Gastroesophageal sphincter (tissue), 4 donors: ENCODE data around the gene COL12A1. TPM values are rescaled to one million over a fixed set of nuclear protein-coding genes. Genes with fewer than 3 reads are reported as not detected.
A peak's percentile ranks its signal among the peaks of the same experiment; 100 is the strongest.

Source experiments
- ATAC-seq: fragments of 150-250 bp; one replicate; pipeline ENCODE4 v1.9.1; 2016; ENCODE audit warnings: mild to moderate bottlenecking, moderate library complexity
- H3K27ac ChIP-seq, 4 donors: fragments of 200-600 bp; sonication (generic) in 3 of 4; 1 replicate in 3 of 4; 2 replicates in 1 of 4; pipeline ENCODE4 v1.5.1; 2016 to 2019
- H3K27me3 ChIP-seq: fragments of 200-600 bp; sonication (generic); one replicate; pipeline ENCODE4 v1.5.1; 2019
- H3K36me3 ChIP-seq, 2 donors: fragments of 200-600 bp; sonication (generic); one replicate each; pipeline ENCODE4 v1.5.1; 2019; ENCODE audit warnings: control low read depth in 1 of 2
- H3K4me1 ChIP-seq, 3 donors: fragments of 200-600 bp; sonication (generic); 1 replicate in 2 of 3; 2 replicates in 1 of 3; pipeline ENCODE4 v1.5.1; 2016 to 2019; ENCODE audit warnings: control low read depth in 2 of 3
- H3K4me3 ChIP-seq, 2 donors: fragments of 200-600 bp; sonication (generic); one replicate each; pipeline ENCODE4 v1.5.1; 2019; ENCODE audit warnings: mild to moderate bottlenecking in 1 of 2, moderate library complexity in 1 of 2
- H3K9me3 ChIP-seq, 3 donors: fragments of 200-600 bp; sonication (generic); one replicate each; pipeline ENCODE4 v1.5.1; 2017 to 2019; ENCODE audit warnings: control low read depth in 2 of 3
- CTCF ChIP-seq, 4 experiments: fragments of 200-600 bp in 2 of 4; fragments of 450-650 bp in 2 of 4; sonication (generic) in 1 of 4; IDR thresholded peaks; one replicate each; pipeline ENCODE4 v1.5.1; 2017 to 2019; ENCODE audit warnings: antibody characterized with exemption in 4 of 4, mild to moderate bottlenecking in 2 of 4, moderate library complexity in 2 of 4
- EP300 ChIP-seq: sonication (generic); formaldehyde crosslinking; IDR thresholded peaks from one replicate; pipeline ENCODE4 v1.6.1; 2017; ENCODE audit warnings: antibody characterized with exemption, mild to moderate bottlenecking
- POLR2A ChIP-seq, 2 donors: fragments of 450-650 bp; IDR thresholded peaks; one replicate each; pipeline ENCODE4 v1.6.1; 2017; ENCODE audit warnings: antibody characterized with exemption in 2 of 2, mild to moderate bottlenecking in 2 of 2, moderate library complexity in 1 of 2
- POLR2AphosphoS5 ChIP-seq: sonication (generic); formaldehyde crosslinking; IDR thresholded peaks from one replicate; pipeline ENCODE4 v1.6.1; 2017; ENCODE audit warnings: antibody characterized with exemption
- WGBS, 2 donors: methylation state at CpG; one replicate each; pipeline ENCODE4 v1.1.5; 2018; ENCODE audit warnings: low coverage in 1 of 2; 5-methylcytosine and 5-hydroxymethylcytosine counted together
- total RNA-seq, 4 donors: library from RNA; depleted of rRNA; stranded (reverse); fragments of >200 nt; gene quantifications; one replicate each; pipeline ENCODE4 v1.1.0, GENCODE V29; 2016

Gene COL12A1
- total RNA-seq, 4 donors from 2014 or later = 101 to 560 (median 237) TPM

- peak overlapping the region; percentile 58 to 78 (median 74) for H3K27ac ChIP-seq
- peaks cover 8 to 69% (median 13%) of the 10 kb centered on the region in 3 donors for H3K4me1 ChIP-seq
- WGBS, 2 donors = 13 to 16% methylated on average over 5 of the region's 5 CpGs
- TF ChIP-seq EP300 (no peak), POLR2AphosphoS5 (peak; percentile 72), POLR2A (IDR thresholded peaks at IDR 0.05) (no peak), CTCF (IDR thresholded peaks at IDR 0.05) (peak in 1 of 4 experiments; percentile 17)
- H3K9me3 ChIP-seq = no peaks in the 10 kb centered on the region
- H3K27me3 ChIP-seq = no peaks in the 10 kb centered on the region
- H3K36me3 ChIP-seq = peaks cover 0 to 14% of the 10 kb centered on the region in 2 donors
- no peak overlapping the region for H3K4me3 ChIP-seq
- ATAC-seq = peak; percentile 73
Measured at GRCh38 chr6:75094614-75095200, 111.1 kb downstream of the COL12A1 start.

GRCh38 chr6:75091467-75092190 lies 114.2 kb downstream of the COL12A1 start:
- peaks cover 0 to 32% of the 10 kb centered on the region in 2 donors for H3K36me3 ChIP-seq
- ATAC-seq = no peak
- WGBS, 2 donors = 48 to 62% methylated on average over 3 to 4 of the region's 4 CpGs
- H3K27ac ChIP-seq = peak overlapping the region in 2 of 4 donors; percentile 31 to 67
- peaks cover 0 to 58% (median 3%) of the 10 kb centered on the region in 3 donors for H3K4me1 ChIP-seq
- no peaks in the 10 kb centered on the region for H3K9me3 ChIP-seq
- TF ChIP-seq CTCF (IDR thresholded peaks at IDR 0.05) = no peak
- TF ChIP-seq POLR2AphosphoS5 = no peak
- TF ChIP-seq EP300 = no peak
- no peak for TF ChIP-seq POLR2A (IDR thresholded peaks at IDR 0.05)
- H3K27me3 ChIP-seq = no peaks in the 10 kb centered on the region
- H3K4me3 ChIP-seq = no peak overlapping the region

GRCh38 chr6:75090576-75090975 lies 115.3 kb downstream of the COL12A1 start:
- H3K4me1 ChIP-seq = peaks cover 0 to 49% (median 3%) of the 10 kb centered on the region in 3 donors
- TF ChIP-seq POLR2AphosphoS5 = no peak
- TF ChIP-seq EP300 = no peak
- TF ChIP-seq CTCF (IDR thresholded peaks at IDR 0.05) = no peak
- no peak for TF ChIP-seq POLR2A (IDR thresholded peaks at IDR 0.05)
- 75% methylated on average over 1 of the region's 1 CpG; no CpG with 5 or more reads in 1 of the 2 donors for WGBS, 2 donors
- H3K27ac ChIP-seq = peak overlapping the region in 1 of 4 donors; percentile 67
- no peaks in the 10 kb centered on the region for H3K9me3 ChIP-seq
- peaks cover 0 to 26% of the 10 kb centered on the region in 2 donors for H3K36me3 ChIP-seq
- no peak overlapping the region for H3K4me3 ChIP-seq
- no peaks in the 10 kb centered on the region for H3K27me3 ChIP-seq
- no peak for ATAC-seq

GRCh38 chr6:75089921-75090320 lies 115.9 kb downstream of the COL12A1 start:
- no peak for ATAC-seq
- TF ChIP-seq CTCF (IDR thresholded peaks at IDR 0.05) (no peak), POLR2A (IDR thresholded peaks at IDR 0.05) (no peak), POLR2AphosphoS5 (no peak), EP300 (no peak)
- H3K27me3 ChIP-seq = no peaks in the 10 kb centered on the region
- peaks cover 0 to 26% of the 10 kb centered on the region in 2 donors for H3K36me3 ChIP-seq
- no peak overlapping the region for H3K4me3 ChIP-seq
- peak overlapping the region; percentile 23 to 67 (median 54) for H3K27ac ChIP-seq
- 94% methylated on average over 7 of the region's 8 CpGs; no CpG with 5 or more reads in 1 of the 2 donors for WGBS, 2 donors
- H3K9me3 ChIP-seq = no peaks in the 10 kb centered on the region
- H3K4me1 ChIP-seq = peaks cover 0 to 47% (median under 1%) of the 10 kb centered on the region in 3 donors
